Transverse colon (tissue), 4 donors: ENCODE data around the gene ARAP3. TPM values are rescaled to one million over a fixed set of nuclear protein-coding genes. Genes with fewer than 3 reads are reported as not detected.
"Not testable (repeated sequence)": the region's sequence is repeated elsewhere in the genome, so short reads cannot be mapped to it uniquely, and the experiment has no call there.

Experiments used
- DNase-seq: peaks from one replicate; pipeline ENCODE4 v3.0.0-alpha.2; 2019
- H3K27ac ChIP-seq, 4 donors: fragments of 200-600 bp; sonication (generic); 2 replicates each; pipeline ENCODE4 v1.5.1; 2016 to 2018; ENCODE audit warnings: inconsistent platforms in 4 of 4
- H3K27me3 ChIP-seq: fragments of 200-600 bp; sonication (generic); 2 replicates; pipeline ENCODE4 v1.5.1; 2017; ENCODE audit warnings: inconsistent platforms
- H3K36me3 ChIP-seq, 4 donors: fragments of 200-600 bp; sonication (generic); 2 replicates each; pipeline ENCODE4 v1.5.1; 2017 to 2019; ENCODE audit warnings: inconsistent platforms in 4 of 4
- H3K4me1 ChIP-seq, 4 donors: fragments of 200-600 bp; sonication (generic); 2 replicates each; pipeline ENCODE4 v1.5.1; 2017 to 2020; ENCODE audit warnings: inconsistent platforms in 4 of 4
- H3K4me3 ChIP-seq, 4 donors: fragments of 200-600 bp; sonication (generic); 1 replicate in 1 of 4; 2 replicates in 3 of 4; pipeline versions ENCODE4 v1.5.1 to v1.6.1; 2017 to 2019; ENCODE audit warnings: inconsistent platforms in 4 of 4
- H3K9me3 ChIP-seq, 2 donors: fragments of 200-600 bp; sonication (generic); 2 replicates each; pipeline ENCODE4 v1.5.1; 2017 to 2019; ENCODE audit warnings: inconsistent platforms in 2 of 2
- CTCF ChIP-seq, 5 experiments: fragments of 200-600 bp in 3 of 5; fragments of 450-650 bp in 2 of 5; sonication (generic) in 3 of 5; IDR thresholded peaks; 1 replicate in 2 of 5; 2 replicates in 3 of 5; pipeline ENCODE4 v1.5.1; 2016 to 2017; ENCODE audit warnings: antibody characterized with exemption in 5 of 5, inconsistent platforms in 3 of 5, mild to moderate bottlenecking in 2 of 5, moderate library complexity in 1 of 5
- EP300 ChIP-seq: sonication (generic); formaldehyde crosslinking; IDR thresholded peaks from one replicate; pipeline ENCODE4 v1.6.1; 2017; ENCODE audit warnings: antibody characterized with exemption, low read depth
- POLR2A ChIP-seq: fragments of 450-650 bp; IDR thresholded peaks from one replicate; pipeline ENCODE4 v1.6.1; 2016; ENCODE audit warnings: antibody characterized with exemption, mild to moderate bottlenecking, moderate library complexity
- POLR2AphosphoS5 ChIP-seq, 3 donors: sonication (generic); formaldehyde crosslinking; IDR thresholded peaks; one replicate each; pipeline ENCODE4 v1.6.1; 2016; ENCODE audit warnings: antibody characterized with exemption in 3 of 3
- WGBS, 2 donors: methylation state at CpG; one replicate each; pipeline ENCODE4 v1.1.5; 2018; ENCODE audit warnings: low coverage in 1 of 2; 5-methylcytosine and 5-hydroxymethylcytosine counted together
- in situ Hi-C, 4 donors: fragments of 200-750 bp; cut with MboI; loops; one replicate each; pipeline versions ENCODE4 v1.15.0 to v1.15.1; 2017; ENCODE audit warnings: low sequenced_read_pairs in 3 of 4, low pct_ligation_motif_present in 1 of 4, low pct_unique_long_range_greater_than_20kb in 1 of 4
- intact Hi-C: fragments of 100-400 bp; cut with DNase I; formaldehyde crosslinking; loops from one replicate; pipeline ENCODE4 v1.15.1; 2023; ENCODE audit warnings: low total_unique reads
- total RNA-seq, 4 donors: library from RNA; depleted of rRNA; stranded (reverse); fragments of >200 nt; gene quantifications; one replicate each; pipeline ENCODE4 v1.1.0, GENCODE V29; 2016

The ARAP3 gene
- total RNA-seq: 1 to 10 TPM; 1.1 to 4.0 (median 3.3) TPM

GRCh38 chr5:141681695-141682641, at the start of gene ARAP3:
Gene ARAP3, minus strand, starts transcription at chr5:141682230. Its CDS starts 1,744 bp downstream, at chr5:141680486.
- Histone ChIP-seq H3K4me1 (peaks cover 10 to 26% (median 22%) of the 10 kb centered on the region in 4 donors), H3K27ac (peak within 1 kb of the TSS; percentile 57 to 84 (median 78)), H3K4me3 (peak within 1 kb of the TSS; percentile 25 to 76 (median 52)), H3K36me3 (no peaks in the 10 kb centered on the region), H3K27me3 (no peaks in the 10 kb centered on the region), H3K9me3 (no peaks in the 10 kb centered on the region)
- intact Hi-C loops: no loop called here
- in situ Hi-C loops: loop anchor here in 3 of 4 donors (25.0 kb wide), 1 partner anchor 455 kb away; no protein-coding TSS in a partner anchor
- WGBS, 2 donors: 6% methylated on average over 77 of the region's 77 CpGs; no CpG with 5 or more reads in 1 of the 2 donors
- TF ChIP-seq POLR2A (peak; percentile 13), EP300 (no peak), POLR2AphosphoS5 (IDR thresholded peaks at IDR 0.05) (peak in 1 of 3 donors; percentile 14)
- peak; percentile 86 for DNase-seq

- intact Hi-C loops: no loop called here
These were observed 47.5 kb upstream of the ARAP3 start for GRCh38 chr5:141729387-141730006.

GRCh38 chr5:141725891-141726290, 43.9 kb upstream of the ARAP3 start:
- TF ChIP-seq POLR2AphosphoS5 (IDR thresholded peaks at IDR 0.05) (no peak), EP300 (no peak), CTCF (IDR thresholded peaks at IDR 0.05) (no peak), POLR2A (no peak)
- in situ Hi-C loops: no loop called here

More at GRCh38 chr5:141729387-141730006, 47.5 kb upstream of the ARAP3 start:
- no peak for DNase-seq
- Histone ChIP-seq H3K4me1 (no peaks in the 10 kb centered on the region), H3K27ac (no peak overlapping the region), H3K9me3 (no peaks in the 10 kb centered on the region), H3K4me3 (no peak overlapping the region), H3K36me3 (no peaks in the 10 kb centered on the region), H3K27me3 (peaks cover 4% of the 10 kb centered on the region)
- WGBS, 2 donors: 76% methylated on average over 6 of the region's 6 CpGs; no CpG with 5 or more reads in 1 of the 2 donors
- in situ Hi-C loops: no loop called here
- TF ChIP-seq CTCF (IDR thresholded peaks at IDR 0.05): no peak
- TF ChIP-seq EP300: no peak
- no peak for TF ChIP-seq POLR2A
- no peak for TF ChIP-seq POLR2AphosphoS5 (IDR thresholded peaks at IDR 0.05)

GRCh38 chr5:141725174-141725573, 43.1 kb upstream of the ARAP3 start:
- not testable (repeated sequence) for DNase-seq

More at GRCh38 chr5:141725891-141726290, 43.9 kb upstream of the ARAP3 start:
- WGBS, 2 donors: 53 to 65% methylated on average over 2 to 3 of the region's 3 CpGs
- H3K4me1 ChIP-seq: no peaks in the 10 kb centered on the region
- H3K4me3 ChIP-seq: no peak overlapping the region
- intact Hi-C loops: no loop called here
- no peaks in the 10 kb centered on the region for H3K36me3 ChIP-seq
- DNase-seq: no peak
- H3K27ac ChIP-seq: no peak overlapping the region
- H3K27me3 ChIP-seq: peaks cover 4% of the 10 kb centered on the region
- no peaks in the 10 kb centered on the region for H3K9me3 ChIP-seq

GRCh38 chr5:141722266-141722665, 40.2 kb upstream of the ARAP3 start:
- Histone ChIP-seq H3K27me3 (peaks cover 3% of the 10 kb centered on the region), H3K27ac (no peak overlapping the region), H3K4me3 (no peak overlapping the region), H3K9me3 (no peaks in the 10 kb centered on the region), H3K36me3 (no peaks in the 10 kb centered on the region), H3K4me1 (no peaks in the 10 kb centered on the region)
- TF ChIP-seq EP300 (no peak), POLR2A (no peak), POLR2AphosphoS5 (IDR thresholded peaks at IDR 0.05) (no peak), CTCF (IDR thresholded peaks at IDR 0.05) (no peak)
- no peak for DNase-seq
- in situ Hi-C loops: no loop called here
- intact Hi-C loops: no loop called here

More at GRCh38 chr5:141725174-141725573, 43.1 kb upstream of the ARAP3 start:
- H3K36me3 ChIP-seq, H3K27me3 ChIP-seq, H3K4me3 ChIP-seq, H3K4me1 ChIP-seq, H3K9me3 ChIP-seq, H3K27ac ChIP-seq, in situ Hi-C loops, intact Hi-C loops: not testable (repeated sequence)
- WGBS, 2 donors: 74 to 88% methylated on average over 5 of the region's 5 CpGs
